CD4-positive, alpha-beta memory T cell (primary cell): Measurements from ENCODE around the gene USP19. TPM values are rescaled to one million over a fixed set of nuclear protein-coding genes. Genes with fewer than 3 reads are reported as not detected.

Experiments used
- microRNA-seq: library from miRNA; unstranded; fragments of <30 nt; microRNA quantifications from one replicate; pipeline ENCODE4 v1.2.0, GENCODE V29; 2021; ENCODE audit warnings: borderline replicate concordance, borderline number of aligned reads, borderline microRNAs expressed, mixed read lengths
- polyA plus RNA-seq, 2 donors: library from polyadenylated mRNA; unstranded; fragments of 300-500 nt; fragmentation: Illumina TruSeq; gene quantifications; one replicate each; pipeline ENCODE4 v1.2.3, GENCODE V29; 2021
- total RNA-seq, 2 experiments: library from RNA; stranded (reverse); gene quantifications; one replicate each; pipeline ENCODE4 v1.2.3, GENCODE V29; 2021

USP19 gene
- total and polyA plus RNA-seq, 4 experiments from 2014 or later = 24.9 to 105 (median 64.9) TPM

Small RNA genes within 50 kb of the gene (microRNA-seq; reads per million reads assigned to microRNA genes)
- not detected for gene MIR6890

Other genes starting within 250 kb of the USP19 start
- 10 to 100 TPM; 12.7 to 19.2 TPM for gene SLC25A20, start 221.9 kb downstream of the USP19 start, total RNA-seq
- 10 to 100 TPM; 21.9 to 67.6 TPM for gene SLC25A20, start 221.9 kb downstream of the USP19 start, polyA plus RNA-seq
- 100 to 1,000 TPM; 141 to 149 TPM for gene ARIH2, start 202.0 kb downstream of the USP19 start, total RNA-seq
- 100 to 1,000 TPM; 109 to 153 TPM for gene ARIH2, start 202.0 kb downstream of the USP19 start, polyA plus RNA-seq
- 10 to 100 TPM; 79.3 to 87.3 TPM for gene P4HTM, start 130.6 kb downstream of the USP19 start, total RNA-seq
- gene P4HTM, start 130.6 kb downstream of the USP19 start, polyA plus RNA-seq = 10 to 100 TPM; 29.7 to 32.8 TPM
- gene WDR6, start 113.4 kb downstream of the USP19 start, total RNA-seq = 100 to 1,000 TPM; 287 to 295 TPM
- gene WDR6, start 113.4 kb downstream of the USP19 start, polyA plus RNA-seq = 100 to 1,000 TPM; 105 to 143 TPM
- gene DALRD3, start 102.2 kb downstream of the USP19 start, total RNA-seq = 10 to 100 TPM; 31.2 to 32.8 TPM
- 10 to 100 TPM; 32.2 to 41.3 TPM for gene DALRD3, start 102.2 kb downstream of the USP19 start, polyA plus RNA-seq
- 10 to 100 TPM; 77.9 to 85.7 TPM for gene NDUFAF3, start 98.7 kb downstream of the USP19 start, total RNA-seq
- 100 to 1,000 TPM; 145 to 169 TPM for gene NDUFAF3, start 98.7 kb downstream of the USP19 start, polyA plus RNA-seq
- gene IMPDH2, start 91.4 kb downstream of the USP19 start, total RNA-seq = 10 to 100 TPM; 87.5 to 89.6 TPM
- 10 to 100 TPM; 82.9 to 87.5 TPM for gene IMPDH2, start 91.4 kb downstream of the USP19 start, polyA plus RNA-seq
- gene QRICH1, start 26.8 kb downstream of the USP19 start, total RNA-seq = 100 to 1,000 TPM; 172 to 177 TPM
- gene QRICH1, start 26.8 kb downstream of the USP19 start, polyA plus RNA-seq = 10 to 100 TPM; 18.6 to 32.0 TPM
- 100 to 1,000 TPM; 199 TPM for gene QARS1, start 16.1 kb downstream of the USP19 start, total RNA-seq
- gene QARS1, start 16.1 kb downstream of the USP19 start, polyA plus RNA-seq = 100 to 1,000 TPM; 102 to 116 TPM
- 1 to 10 TPM in 1 of 2 experiments, not detected in 1; 1.1 TPM for gene LAMB2, start 12.2 kb upstream of the USP19 start, total RNA-seq
- not detected for gene LAMB2, start 12.2 kb upstream of the USP19 start, polyA plus RNA-seq
- gene CCDC71, start 45.5 kb upstream of the USP19 start, total RNA-seq = 10 to 100 TPM; 31.6 to 33.5 TPM
- gene CCDC71, start 45.5 kb upstream of the USP19 start, polyA plus RNA-seq = 1 to 10 TPM in 1 of 2 donors, under 1 TPM in 1; 0.13 to 2.1 TPM
- 1 to 10 TPM; 1.9 to 2.0 TPM for gene KLHDC8B, start 50.8 kb upstream of the USP19 start, total RNA-seq
- gene KLHDC8B, start 50.8 kb upstream of the USP19 start, polyA plus RNA-seq = 1 to 10 TPM; 1.3 to 1.8 TPM
- 1 to 10 TPM; 9.8 to 9.9 TPM for gene C3orf62, start 156.4 kb upstream of the USP19 start, total RNA-seq
- 1 to 10 TPM in 1 of 2 donors, under 1 TPM in 1; 0.76 to 2.3 TPM for gene C3orf62, start 156.4 kb upstream of the USP19 start, polyA plus RNA-seq
- gene USP4, start 219.2 kb upstream of the USP19 start, total RNA-seq = 100 to 1,000 TPM; 111 to 114 TPM
- 10 to 100 TPM; 73.2 to 75.4 TPM for gene USP4, start 219.2 kb upstream of the USP19 start, polyA plus RNA-seq
- gene GPX1, start 237.5 kb upstream of the USP19 start, total RNA-seq = 10 to 100 TPM; 75.7 to 77.7 TPM
- gene GPX1, start 237.5 kb upstream of the USP19 start, polyA plus RNA-seq = 100 to 1,000 TPM; 124 to 177 TPM